Measurements from ENCODE around the gene PHACTR3. TPM values are rescaled to one million over a fixed set of nuclear protein-coding genes. Genes with fewer than 3 reads are reported as not detected.

PHACTR3 gene
- total RNA-seq, 1 donor from 2014 or later = 1.1 TPM

- H3K9me3 Mint-ChIP-seq (ENCODE audit: low read depth) = no peaks in the 10 kb centered on the region
- no peak overlapping the region for H3K27ac Mint-ChIP-seq
- H3K4me1 Mint-ChIP-seq (ENCODE audit: low read depth) = no peaks in the 10 kb centered on the region
- H3K4me3 Mint-ChIP-seq (ENCODE audit: low read depth) = no peak overlapping the region
- peaks cover 6% of the 10 kb centered on the region for H3K27me3 Mint-ChIP-seq
- no peak for DNase-seq (ENCODE audit: low spot score, unreplicated experiment)
- TF ChIP-seq, protein P1, sequence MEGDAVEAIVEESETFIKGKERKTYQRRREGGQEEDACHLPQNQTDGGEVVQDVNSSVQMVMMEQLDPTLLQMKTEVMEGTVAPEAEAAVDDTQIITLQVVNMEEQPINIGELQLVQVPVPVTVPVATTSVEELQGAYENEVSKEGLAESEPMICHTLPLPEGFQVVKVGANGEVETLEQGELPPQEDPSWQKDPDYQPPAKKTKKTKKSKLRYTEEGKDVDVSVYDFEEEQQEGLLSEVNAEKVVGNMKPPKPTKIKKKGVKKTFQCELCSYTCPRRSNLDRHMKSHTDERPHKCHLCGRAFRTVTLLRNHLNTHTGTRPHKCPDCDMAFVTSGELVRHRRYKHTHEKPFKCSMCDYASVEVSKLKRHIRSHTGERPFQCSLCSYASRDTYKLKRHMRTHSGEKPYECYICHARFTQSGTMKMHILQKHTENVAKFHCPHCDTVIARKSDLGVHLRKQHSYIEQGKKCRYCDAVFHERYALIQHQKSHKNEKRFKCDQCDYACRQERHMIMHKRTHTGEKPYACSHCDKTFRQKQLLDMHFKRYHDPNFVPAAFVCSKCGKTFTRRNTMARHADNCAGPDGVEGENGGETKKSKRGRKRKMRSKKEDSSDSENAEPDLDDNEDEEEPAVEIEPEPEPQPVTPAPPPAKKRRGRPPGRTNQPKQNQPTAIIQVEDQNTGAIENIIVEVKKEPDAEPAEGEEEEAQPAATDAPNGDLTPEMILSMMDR (IDR thresholded peaks at IDR 0.05; ENCODE audit: unreplicated experiment) = no peak
- no peaks in the 10 kb centered on the region for H3K36me3 Mint-ChIP-seq (ENCODE audit: insufficient read depth)
These were observed 213.7 kb downstream of the PHACTR3 start for GRCh38 chr20:59817846-59818615.

GRCh38 chr20:59818911-59819310, 214.6 kb downstream of the PHACTR3 start:
- Mint-ChIP-seq H3K27me3 (peaks cover 6% of the 10 kb centered on the region), H3K27ac (no peak overlapping the region), H3K9me3 (ENCODE audit: low read depth) (no peaks in the 10 kb centered on the region), H3K4me1 (ENCODE audit: low read depth) (no peaks in the 10 kb centered on the region), H3K36me3 (ENCODE audit: insufficient read depth) (no peaks in the 10 kb centered on the region), H3K4me3 (ENCODE audit: low read depth) (no peak overlapping the region)
- TF ChIP-seq, protein P1 (IDR thresholded peaks at IDR 0.05; ENCODE audit: unreplicated experiment) = no peak
- DNase-seq (ENCODE audit: low spot score, unreplicated experiment) = no peak

GRCh38 chr20:59819496-59820203, 215.3 kb downstream of the PHACTR3 start:
- Mint-ChIP-seq H3K27ac (no peak overlapping the region), H3K9me3 (ENCODE audit: low read depth) (no peaks in the 10 kb centered on the region), H3K4me1 (ENCODE audit: low read depth) (no peaks in the 10 kb centered on the region), H3K4me3 (ENCODE audit: low read depth) (no peak overlapping the region), H3K36me3 (ENCODE audit: insufficient read depth) (no peaks in the 10 kb centered on the region), H3K27me3 (peaks cover 6% of the 10 kb centered on the region)
- DNase-seq (ENCODE audit: low spot score, unreplicated experiment) = no peak
- TF ChIP-seq, protein P1 (IDR thresholded peaks at IDR 0.05; ENCODE audit: unreplicated experiment) = no peak

DNA sequence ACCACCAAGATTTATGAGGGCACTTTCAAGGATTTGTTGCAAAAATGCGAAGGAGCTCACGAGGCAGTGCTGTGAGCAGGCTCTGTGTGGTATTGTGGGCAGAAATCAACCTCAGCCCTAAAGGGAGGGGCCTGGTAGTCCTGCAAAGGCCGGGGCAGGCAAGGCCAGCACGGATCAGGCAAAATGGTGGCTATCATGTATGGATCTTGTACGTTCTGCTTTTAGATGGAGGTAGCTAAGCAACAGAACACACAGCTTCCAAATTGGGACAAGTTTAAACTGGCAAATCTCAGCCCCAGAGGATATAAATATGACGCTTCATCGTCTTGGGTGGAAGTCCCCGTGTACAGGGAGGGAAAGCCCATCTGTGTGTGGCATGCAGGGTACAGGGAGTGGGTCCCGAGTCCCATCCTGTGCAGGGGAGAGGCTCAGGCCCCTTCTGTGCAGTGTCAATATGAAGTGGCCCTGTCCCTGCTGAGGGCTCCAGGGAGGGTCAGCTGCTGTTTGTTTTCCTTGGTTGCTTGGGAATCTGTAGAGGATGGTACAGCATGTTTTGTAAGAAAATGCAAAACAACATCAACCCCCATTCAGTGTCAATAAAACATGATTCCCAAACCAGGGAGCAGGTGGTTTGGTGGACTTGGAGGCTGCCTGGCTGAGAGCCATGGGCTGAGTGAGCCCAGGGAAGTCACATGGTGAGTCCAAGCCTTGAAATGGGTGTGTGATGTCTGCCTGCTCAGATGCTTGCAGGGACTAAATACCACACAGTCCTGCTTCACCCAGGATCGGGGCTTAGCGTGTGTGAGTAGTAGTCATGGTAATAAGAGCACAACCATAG, 216.1 kb downstream of the PHACTR3 start:
- TF ChIP-seq, protein P1 (IDR thresholded peaks at IDR 0.05; ENCODE audit: unreplicated experiment) = no peak
- no peak overlapping the region for H3K27ac Mint-ChIP-seq
- DNase-seq (ENCODE audit: low spot score, unreplicated experiment) = no peak
- no peaks in the 10 kb centered on the region for H3K4me1 Mint-ChIP-seq (ENCODE audit: low read depth)
- no peaks in the 10 kb centered on the region for H3K9me3 Mint-ChIP-seq (ENCODE audit: low read depth)
- peaks cover 6% of the 10 kb centered on the region for H3K27me3 Mint-ChIP-seq
- H3K4me3 Mint-ChIP-seq (ENCODE audit: low read depth) = no peak overlapping the region
- no peaks in the 10 kb centered on the region for H3K36me3 Mint-ChIP-seq (ENCODE audit: insufficient read depth)

DNA sequence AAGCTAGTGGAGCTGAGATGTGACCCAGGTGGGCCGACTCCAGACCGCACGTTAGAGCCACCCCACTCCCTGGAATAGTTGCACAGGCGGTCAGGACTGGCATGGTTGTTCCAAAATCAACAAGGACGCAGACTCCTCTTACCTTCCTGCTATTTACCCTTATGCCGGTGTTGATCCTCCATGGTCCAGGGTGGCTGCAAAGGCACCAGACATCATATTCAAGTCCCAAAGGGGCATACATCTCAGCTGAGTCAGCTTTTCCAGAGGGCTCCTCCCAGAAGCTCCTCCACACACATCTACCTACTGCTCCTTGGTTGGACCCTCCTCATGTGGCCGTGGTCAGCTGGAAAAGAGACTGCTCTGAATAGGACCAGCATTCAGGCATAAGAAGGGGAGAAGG, 216.9 kb downstream of the PHACTR3 start:
- no peak for DNase-seq (ENCODE audit: low spot score, unreplicated experiment)
- H3K4me1 Mint-ChIP-seq (ENCODE audit: low read depth) = no peaks in the 10 kb centered on the region
- peaks cover 6% of the 10 kb centered on the region for H3K27me3 Mint-ChIP-seq
- no peak overlapping the region for H3K27ac Mint-ChIP-seq
- H3K9me3 Mint-ChIP-seq (ENCODE audit: low read depth) = no peaks in the 10 kb centered on the region
- no peak overlapping the region for H3K4me3 Mint-ChIP-seq (ENCODE audit: low read depth)
- H3K36me3 Mint-ChIP-seq (ENCODE audit: insufficient read depth) = no peaks in the 10 kb centered on the region
- TF ChIP-seq, protein P1 (IDR thresholded peaks at IDR 0.05; ENCODE audit: unreplicated experiment) = no peak

Data from progenitor cell of endocrine pancreas (in vitro differentiated cells).